ENCODE data around the gene ENOSF1.

The ENOSF1 gene

GRCh38 chr18:644395-645004 lies 67.9 kb downstream of the ENOSF1 start:
- DNase-seq, result no peak
- in situ Hi-C loops (cut with HindIII; ENCODE audit: low pct_ligation_motif_present, low sequenced_read_pairs), result no loop called here
- Histone ChIP-seq H3K27me3 (replicated peaks) (peaks cover 2% of the 10 kb centered on the region), H3K4me3 (ENCODE audit: low read depth, low read length) (no peak overlapping the region), H3K27ac (no peak overlapping the region), H3K36me3 (replicated peaks) (no peaks in the 10 kb centered on the region)
- peak; percentile 12 for TF ChIP-seq CTCF (IDR thresholded peaks at IDR 0.05; ENCODE audit: low read depth, low read length, missing control alignments)

GRCh38 chr18:641224-641623 lies 71.2 kb downstream of the ENOSF1 start:
- TF ChIP-seq CTCF (IDR thresholded peaks at IDR 0.05; ENCODE audit: low read depth, low read length, missing control alignments), result no peak
- Histone ChIP-seq H3K27me3 (replicated peaks) (peaks cover 2% of the 10 kb centered on the region), H3K27ac (no peak overlapping the region), H3K4me3 (ENCODE audit: low read depth, low read length) (no peak overlapping the region), H3K36me3 (replicated peaks) (no peaks in the 10 kb centered on the region)
- in situ Hi-C loops (cut with HindIII; ENCODE audit: low pct_ligation_motif_present, low sequenced_read_pairs), result no loop called here
- no peak for DNase-seq

- in situ Hi-C loops (cut with HindIII; ENCODE audit: low pct_ligation_motif_present, low sequenced_read_pairs), result no loop called here
- Histone ChIP-seq H3K4me3 (ENCODE audit: low read depth, low read length) (no peak overlapping the region), H3K27ac (no peak overlapping the region)
These were observed 77.3 kb downstream of the ENOSF1 start for GRCh38 chr18:635171-635570.

GRCh38 chr18:634551-635045 lies 77.8 kb downstream of the ENOSF1 start:
- in situ Hi-C loops (cut with HindIII; ENCODE audit: low pct_ligation_motif_present, low sequenced_read_pairs), result no loop called here
- DNase-seq, result no peak
- Histone ChIP-seq H3K27me3 (replicated peaks) (no peaks in the 10 kb centered on the region), H3K36me3 (replicated peaks) (no peaks in the 10 kb centered on the region), H3K27ac (no peak overlapping the region), H3K4me3 (ENCODE audit: low read depth, low read length) (no peak overlapping the region)
- TF ChIP-seq CTCF (IDR thresholded peaks at IDR 0.05; ENCODE audit: low read depth, low read length, missing control alignments), result no peak

More at GRCh38 chr18:635171-635570, 77.3 kb downstream of the ENOSF1 start:
- no peak for TF ChIP-seq CTCF (IDR thresholded peaks at IDR 0.05; ENCODE audit: low read depth, low read length, missing control alignments)
- DNase-seq, result no peak
- Histone ChIP-seq H3K36me3 (replicated peaks) (no peaks in the 10 kb centered on the region), H3K27me3 (replicated peaks) (no peaks in the 10 kb centered on the region)

- TF ChIP-seq CTCF (IDR thresholded peaks at IDR 0.05; ENCODE audit: low read depth, low read length, missing control alignments), result no peak
- in situ Hi-C loops (cut with HindIII; ENCODE audit: low pct_ligation_motif_present, low sequenced_read_pairs), result no loop called here
- Histone ChIP-seq H3K36me3 (replicated peaks) (no peaks in the 10 kb centered on the region), H3K27ac (no peak overlapping the region), H3K27me3 (replicated peaks) (no peaks in the 10 kb centered on the region), H3K4me3 (ENCODE audit: low read depth, low read length) (no peak overlapping the region)
- DNase-seq, result no peak
These were observed 80.9 kb downstream of the ENOSF1 start for GRCh38 chr18:631560-631959.
